ENCODE measurements around the gene AIPL1.

The AIPL1 gene

GRCh38 chr17:6452471-6453266 is 17.7 kb upstream of the AIPL1 start:
- in situ Hi-C loops (cut with HindIII; ENCODE audit: low sequenced_read_pairs): no loop called here

GRCh38 chr17:6450926-6451832 is 16.3 kb upstream of the AIPL1 start:
- in situ Hi-C loops (cut with HindIII; ENCODE audit: low sequenced_read_pairs): no loop called here

- in situ Hi-C loops (cut with HindIII; ENCODE audit: low sequenced_read_pairs): no loop called here
These were observed 14.4 kb upstream of the AIPL1 start for GRCh38 chr17:6449307-6449706.

- in situ Hi-C loops (cut with HindIII; ENCODE audit: low sequenced_read_pairs): no loop called here
These were observed 13.6 kb upstream of the AIPL1 start for GRCh38 chr17:6448473-6448872.

- in situ Hi-C loops (cut with HindIII; ENCODE audit: low sequenced_read_pairs): no loop called here
These were observed 11.7 kb upstream of the AIPL1 start for GRCh38 chr17:6446516-6447100.

- in situ Hi-C loops (cut with HindIII; ENCODE audit: low sequenced_read_pairs): no loop called here
These were observed 9.8 kb upstream of the AIPL1 start for GRCh38 chr17:6444571-6445335.

- in situ Hi-C loops (cut with HindIII; ENCODE audit: low sequenced_read_pairs): no loop called here
These were observed 9.0 kb upstream of the AIPL1 start, which contains the start of gene PIMREG for GRCh38 chr17:6443692-6444570. Gene PIMREG (plus strand): TSS chr17:6444455. CDS start chr17:6445111, 656 bp downstream.

- in situ Hi-C loops (cut with HindIII; ENCODE audit: low sequenced_read_pairs): no loop called here
These were observed 7.9 kb upstream of the AIPL1 start for GRCh38 chr17:6442775-6443174.

GRCh38 chr17:6439951-6440350 is 5.0 kb upstream of the AIPL1 start:
- in situ Hi-C loops (cut with HindIII; ENCODE audit: low sequenced_read_pairs): no loop called here

- in situ Hi-C loops (cut with HindIII; ENCODE audit: low sequenced_read_pairs): no loop called here
These were observed 3.0 kb upstream of the AIPL1 start for GRCh38 chr17:6437956-6438355.

- in situ Hi-C loops (cut with HindIII; ENCODE audit: low sequenced_read_pairs): no loop called here
These were observed 2.5 kb upstream of the AIPL1 start for GRCh38 chr17:6437466-6437865.

- in situ Hi-C loops (cut with HindIII; ENCODE audit: low sequenced_read_pairs): no loop called here
These were observed 1.0 kb upstream of the AIPL1 start for GRCh38 chr17:6435968-6436367.

GRCh38 chr17:6430769-6431168 is 4.2 kb downstream of the AIPL1 start:
- in situ Hi-C loops (cut with HindIII; ENCODE audit: low sequenced_read_pairs): no loop called here

- in situ Hi-C loops (cut with HindIII; ENCODE audit: low sequenced_read_pairs): no loop called here
These were observed 5.7 kb downstream of the AIPL1 start for GRCh38 chr17:6429266-6429665.

GRCh38 chr17:6428207-6428965 is 6.5 kb downstream of the AIPL1 start:
- in situ Hi-C loops (cut with HindIII; ENCODE audit: low sequenced_read_pairs): no loop called here

GRCh38 chr17:6427279-6427781 is 7.6 kb downstream of the AIPL1 start:
- in situ Hi-C loops (cut with HindIII; ENCODE audit: low sequenced_read_pairs): no loop called here

- in situ Hi-C loops (cut with HindIII; ENCODE audit: low sequenced_read_pairs): no loop called here
These were observed 8.4 kb downstream of the AIPL1 start for GRCh38 chr17:6426356-6427101.

GRCh38 chr17:6425407-6425806 is 9.5 kb downstream of the AIPL1 start:
- in situ Hi-C loops (cut with HindIII; ENCODE audit: low sequenced_read_pairs): no loop called here

Data from endothelial cell of hepatic sinusoid (primary cell).